HepG2 (cell line): ENCODE measurements around the gene PCIF1. TPM values are rescaled to one million over a fixed set of nuclear protein-coding genes. Genes with fewer than 3 reads are reported as not detected.

ENCODE experiments used
- ATAC-seq: fragments of 200-7000 bp; cut with Tn5 transposase; 3 replicates; pipeline ENCODE4 v1.9.1; 2020; ENCODE audit warnings: mild to moderate bottlenecking, moderate library complexity
- BruUV-seq: library from RNA; stranded (reverse); fragments of 400-500 nt; replicated peaks from 2 replicates; lab custom pipeline; 2021; lab: Mats Ljungman, UMichigan
- CTCF ChIA-PET: fragments of 300-600 bp; formaldehyde crosslinking; extraction: SDS; loops from one replicate; lab custom pipeline; 2021; ENCODE audit warnings: low total read pairs, inconsistent platforms, low intra/inter-chr PET ratio; lab: Yijun Ruan, JAX
- POLR2A ChIA-PET: fragments of 350-600 bp; sonication (Branson Sonifier 250); formaldehyde crosslinking; loops from one replicate; lab custom pipeline; 2020; ENCODE audit warnings: antibody characterized with exemption, inconsistent platforms; lab: Yijun Ruan, JAX
- DNase-seq: peaks from one replicate; pipeline ENCODE4 v3.0.0-alpha.2; 2015; ENCODE audit warnings: low spot score
- FAIRE-seq: peaks from 3 replicates; lab custom pipeline; 2011; peaks lifted over from hg19 to GRCh38; lab: Jason Lieb, UNC
- H2AFZ ChIP-seq: one replicate; pipeline ENCODE4 v1.6.1; 2011; ENCODE audit warnings: low read length, inconsistent platforms
- H3K27ac ChIP-seq: fragments of 300-600 bp; 3 replicates; pipeline ENCODE4 v1.8.0; 2011; ENCODE audit warnings: mixed run types, mild to moderate bottlenecking, mixed read lengths, low read length, inconsistent platforms; ENCODE audit not compliant: insufficient read depth; ENCODE audit errors: extremely low read length
- H3K27me3 ChIP-seq, 2 experiments: fragments of 200-600 bp in 1 of 2; 2 replicates in 1 of 2; 3 replicates in 1 of 2; pipeline versions ENCODE4 v1.6.0 to v1.8.0; 2011; ENCODE audit warnings: low read length in 2 of 2, mild to moderate bottlenecking in 2 of 2, moderate library complexity in 2 of 2, inconsistent platforms in 1 of 2; ENCODE audit not compliant: insufficient read depth in 2 of 2, control insufficient read depth in 1 of 2
- H3K36me3 ChIP-seq, 2 experiments: fragments of 200-600 bp in 1 of 2; replicated peaks in 1 of 2; 2 replicates in 1 of 2; 3 replicates in 1 of 2; pipeline versions ENCODE4 v1.5.1 to v1.8.0; 2011; ENCODE audit warnings: low read length in 2 of 2, inconsistent platforms in 1 of 2; ENCODE audit not compliant: insufficient read depth in 2 of 2, control insufficient read depth in 1 of 2
- H3K4me1 ChIP-seq: 2 replicates; pipeline ENCODE4 v1.5.1; 2012; ENCODE audit warnings: low read length, inconsistent platforms; ENCODE audit not compliant: insufficient read depth
- H3K4me2 ChIP-seq: 2 replicates; pipeline ENCODE4 v1.6.0; 2011; ENCODE audit warnings: low read depth, low read length, inconsistent platforms
- H3K4me3 ChIP-seq, 3 experiments: fragments of 200-600 bp in 1 of 3; sonication (generic), shearing (Covaris generic) in 1 of 3; replicated peaks in 1 of 3; 2 replicates each; pipeline ENCODE4 v1.5.1; 2011 to 2016; ENCODE audit warnings: low read length in 3 of 3, inconsistent platforms in 2 of 3, low read depth in 2 of 3, mild to moderate bottlenecking in 2 of 3, control low read depth in 1 of 3, mixed read lengths in 1 of 3; ENCODE audit not compliant: insufficient read depth in 1 of 3
- H3K79me2 ChIP-seq: one replicate; pipeline ENCODE4 v1.6.1; 2011; ENCODE audit warnings: low read length, inconsistent platforms; ENCODE audit not compliant: insufficient read depth
- H3K9ac ChIP-seq: 2 replicates; pipeline ENCODE4 v1.6.0; 2011; ENCODE audit warnings: mild to moderate bottlenecking, low read depth, low read length, inconsistent platforms; ENCODE audit not compliant: insufficient read depth
- H3K9me3 ChIP-seq: 2 replicates; pipeline ENCODE4 v1.5.1; 2012; ENCODE audit warnings: mild to moderate bottlenecking, low read length
- H4K20me1 ChIP-seq: 2 replicates; pipeline ENCODE4 v1.6.0; 2011; ENCODE audit warnings: inconsistent platforms, mild to moderate bottlenecking, low read length, moderate library complexity; ENCODE audit not compliant: insufficient read depth
- ATF7 ChIP-seq, 2 experiments: fragments of 450-650 bp in 1 of 2; sonication (generic) in 1 of 2; formaldehyde crosslinking in 1 of 2; IDR thresholded peaks; 2 replicates each; pipeline versions ENCODE4 v1.4.0 to v1.6.1; 2016 to 2020; ENCODE audit warnings: antibody characterized with exemption in 1 of 2, mild to moderate bottlenecking in 1 of 2, missing genetic modification reagents in 1 of 2
- CREB1 ChIP-seq, 2 experiments: fragments of 450-650 bp in 1 of 2; IDR thresholded peaks; 2 replicates each; pipeline ENCODE4 v1.6.1; 2016 to 2017; ENCODE audit warnings: control low read depth in 1 of 2, mild to moderate bottlenecking in 1 of 2, missing compliant biosample characterization in 1 of 2, missing genetic modification characterization in 1 of 2
- CTCF ChIP-seq: sonication (generic); formaldehyde crosslinking; IDR thresholded peaks from 2 replicates; pipeline ENCODE4 v1.5.0; 2020; ENCODE audit warnings: mild to moderate bottlenecking, missing genetic modification reagents, moderate library complexity
- JUND ChIP-seq: sonication (generic); formaldehyde crosslinking; IDR thresholded peaks from 2 replicates; pipeline ENCODE4 v1.8.0; 2022; ENCODE audit warnings: mild to moderate bottlenecking, missing genetic modification reagents
- RNF2 ChIP-seq: fragments of 450-650 bp; conservative IDR thresholded peaks from 2 replicates; pipeline ENCODE4 v1.6.1; 2016; ENCODE audit warnings: low read depth
- ZNF768 ChIP-seq: sonication (generic); formaldehyde crosslinking; IDR thresholded peaks from 2 replicates; pipeline ENCODE4 v1.4.0; 2020; ENCODE audit warnings: missing genetic modification reagents
- WGBS: methylation state at CpG from one replicate; pipeline ENCODE4 v1.1.6; 2017; ENCODE audit warnings: low lambda C conversion rate; 5-methylcytosine and 5-hydroxymethylcytosine counted together
- in situ Hi-C: cut with HindIII; loops from 2 replicates; pipeline ENCODE4 v1.10.0; 2017; ENCODE audit warnings: low pct_unique_long_range_greater_than_20kb; ENCODE audit not compliant: extremely low pct_ligation_motif_present
- intact Hi-C: fragments of 100-400 bp; cut with micrococcal nuclease; formaldehyde crosslinking; loops from one replicate; pipeline ENCODE4 v1.10.0; 2022; ENCODE audit not compliant: unreplicated experiment
- polyA plus RNA-seq, 8 experiments: library from polyadenylated mRNA; depleted of rRNA in 3 of 8; stranded (reverse) in 7 of 8; unstranded in 1 of 8; fragments of >200 nt; fragmentation: Illumina TruSeq in 4 of 8; extraction: Trizol in 4 of 8; gene quantifications; 2 replicates each; pipeline versions ENCODE4 v1.2.1 to v1.2.3, GENCODE V29; 2011 to 2016; ENCODE audit warnings: low read depth in 4 of 8, missing spikeins in 1 of 8, mixed read lengths in 1 of 8; ENCODE audit not compliant: insufficient read depth in 1 of 8
- total RNA-seq, 5 experiments: library from RNA; depleted of rRNA; stranded (reverse); fragments of >200 nt; fragmentation: Illumina TruSeq; extraction: Trizol; gene quantifications; 2 replicates each; pipeline ENCODE4 v1.2.3, GENCODE V29; 2016; ENCODE audit warnings: low read depth in 1 of 5

Gene PCIF1
- total and polyA plus RNA-seq, 2 of the 13 experiments (the other 11 are each of a cell fraction or from before 2014, with no cell fraction given): 20.9 to 24.4 TPM

GRCh38 chr20:45937765-45938164 lies 3.3 kb downstream of the PCIF1 start:
- no peak for FAIRE-seq
- ChIA-PET POLR2A (interaction anchor here (2.1 to 5.9 kb wide), 2 partner anchors 9 to 46 kb away, joined by 7 to 201 read pairs; partner anchors contain the start of genes CTSA and NEURL2), CTCF (no interaction called here)
- in situ Hi-C loops: no loop called here
- WGBS: 98% methylated on average over 2 of the region's 2 CpGs
- no peak overlapping the region for H3K9ac ChIP-seq
- H3K27ac ChIP-seq: no peak overlapping the region
- H2AFZ ChIP-seq: no peak overlapping the region
- no TSS peak for BruUV-seq
- H3K4me2 ChIP-seq: no peak overlapping the region
- no peaks in the 10 kb centered on the region; a peak in 1 of 5 replicates for H3K27me3 ChIP-seq
- H3K4me3 ChIP-seq: no peak overlapping the region
- no peaks in the 10 kb centered on the region for H3K9me3 ChIP-seq
- intact Hi-C loops: no loop called here
- H4K20me1 ChIP-seq: no peaks in the 10 kb centered on the region
- TF ChIP-seq RNF2 (no peak), JUND (no peak), ZNF768 (CRISPR knock-in tag) (no peak), ATF7 (IDR thresholded peaks at IDR 0.05) (peak; percentile 98), ATF7 (CRISPR knock-in tag; IDR thresholded peaks at IDR 0.05) (no peak), CTCF (CRISPR knock-in tag) (no peak), CREB1 (IDR thresholded peaks at IDR 0.05) (peak; percentile 87), CREB1 (CRISPR knock-in tag; IDR thresholded peaks at IDR 0.05) (no peak)
- H3K79me2 ChIP-seq: peaks cover 24% of the 10 kb centered on the region
- peaks cover 28% of the 10 kb centered on the region for H3K4me1 ChIP-seq
- no peak for ATAC-seq
- DNase-seq: no peak
- H3K36me3 ChIP-seq: peaks cover 43 to 44% of the 10 kb centered on the region in 2 experiments
